DOHH2 (cell line): ENCODE data around the gene CD274.

Source experiments
- H3F3A ChIP-seq: fragments of 200-600 bp; sonication (generic), shearing (Covaris generic); 2 replicates; pipeline ENCODE4 v1.6.0; 2016; ENCODE audit warnings: antibody characterized with exemption, mild to moderate bottlenecking; ENCODE audit not compliant: control insufficient read depth, insufficient read depth
- H3K27ac ChIP-seq: fragments of 200-600 bp; sonication (generic); 2 replicates; pipeline ENCODE4 v1.5.1; 2014; ENCODE audit warnings: low read depth, mild to moderate bottlenecking, low read length, moderate library complexity
- H3K27me3 ChIP-seq: fragments of 200-600 bp; sonication (generic); 2 replicates; pipeline ENCODE4 v1.6.1; 2014; ENCODE audit warnings: mild to moderate bottlenecking, low read length, mixed read lengths; ENCODE audit not compliant: control insufficient read depth
- H3K36me3 ChIP-seq: fragments of 200-600 bp; sonication (generic); 2 replicates; pipeline ENCODE4 v1.6.1; 2014; ENCODE audit warnings: mild to moderate bottlenecking, low read length, moderate library complexity, mixed read lengths; ENCODE audit not compliant: control insufficient read depth
- H3K4me1 ChIP-seq: fragments of 200-600 bp; sonication (generic); 2 replicates; pipeline ENCODE4 v1.6.1; 2014; ENCODE audit warnings: mild to moderate bottlenecking, low read length, mixed read lengths; ENCODE audit not compliant: control insufficient read depth
- H3K4me2 ChIP-seq: fragments of 200-600 bp; sonication (generic); 2 replicates; pipeline ENCODE4 v1.6.0; 2014; ENCODE audit warnings: mild to moderate bottlenecking, low read length, moderate library complexity
- H3K4me3 ChIP-seq: fragments of 200-600 bp; sonication (generic); 2 replicates; pipeline ENCODE4 v1.5.1; 2014; ENCODE audit warnings: mild to moderate bottlenecking, low read length, mixed read lengths
- H3K79me2 ChIP-seq: fragments of 200-600 bp; sonication (generic); 2 replicates; pipeline ENCODE4 v1.6.1; 2014; ENCODE audit warnings: mild to moderate bottlenecking, low read length, mixed read lengths; ENCODE audit not compliant: control insufficient read depth
- H3K9me2 ChIP-seq: fragments of 200-600 bp; sonication (generic); replicated peaks from 2 replicates; pipeline ENCODE4 v1.6.1; 2014; ENCODE audit warnings: mild to moderate bottlenecking, low read length, mixed read lengths; ENCODE audit not compliant: control insufficient read depth
- H3K9me3 ChIP-seq: fragments of 200-600 bp; sonication (generic); 2 replicates; pipeline ENCODE4 v1.6.1; 2014; ENCODE audit warnings: antibody characterized with exemption, low read length, mixed read lengths; ENCODE audit not compliant: control insufficient read depth, insufficient read depth
- H4K20me1 ChIP-seq: fragments of 200-600 bp; sonication (generic); 2 replicates; pipeline ENCODE4 v1.6.0; 2014; ENCODE audit warnings: low read depth, mild to moderate bottlenecking, antibody characterized with exemption, low read length, moderate library complexity; ENCODE audit not compliant: control insufficient read depth, insufficient read depth
- CTCF ChIP-seq: fragments of 200-600 bp; sonication (generic); IDR thresholded peaks from one replicate; pipeline ENCODE4 v1.5.1; 2014; ENCODE audit warnings: antibody characterized with exemption, mild to moderate bottlenecking, low read depth, low read length; ENCODE audit not compliant: poor library complexity, severe bottlenecking
- EZH2phosphoT487 ChIP-seq: fragments of 200-600 bp; sonication (generic); IDR thresholded peaks from 2 replicates; pipeline ENCODE4 v1.6.1; 2017; ENCODE audit warnings: borderline replicate concordance, mild to moderate bottlenecking, antibody characterized with exemption, low read length, moderate library complexity, mixed read lengths

Gene CD274

GRCh38 chr9:5513966-5514616, 63.7 kb downstream of the CD274 start:
- no peaks in the 10 kb centered on the region for H3K9me3 ChIP-seq
- H3K9me2 ChIP-seq: no peaks in the 10 kb centered on the region
- no peaks in the 10 kb centered on the region for H3K4me1 ChIP-seq
- no peak overlapping the region for H3K4me3 ChIP-seq
- no peaks in the 10 kb centered on the region for H3F3A ChIP-seq
- no peak for TF ChIP-seq EZH2phosphoT487
- TF ChIP-seq CTCF: no peak
- no peaks in the 10 kb centered on the region for H3K36me3 ChIP-seq
- no peaks in the 10 kb centered on the region for H3K79me2 ChIP-seq
- no peak overlapping the region for H3K4me2 ChIP-seq
- no peak overlapping the region for H3K27ac ChIP-seq
- H3K27me3 ChIP-seq: no peaks in the 10 kb centered on the region
- no peaks in the 10 kb centered on the region for H4K20me1 ChIP-seq

GRCh38 chr9:5514617-5515260, 64.4 kb downstream of the CD274 start:
- H3K4me2 ChIP-seq: no peak overlapping the region
- H3K79me2 ChIP-seq: no peaks in the 10 kb centered on the region
- no peaks in the 10 kb centered on the region for H3K27me3 ChIP-seq
- no peak for TF ChIP-seq EZH2phosphoT487
- TF ChIP-seq CTCF: no peak
- H3K27ac ChIP-seq: no peak overlapping the region
- no peaks in the 10 kb centered on the region for H4K20me1 ChIP-seq
- H3K36me3 ChIP-seq: no peaks in the 10 kb centered on the region
- no peaks in the 10 kb centered on the region for H3K9me3 ChIP-seq
- no peaks in the 10 kb centered on the region for H3K4me1 ChIP-seq
- no peaks in the 10 kb centered on the region for H3F3A ChIP-seq
- no peaks in the 10 kb centered on the region for H3K9me2 ChIP-seq
- no peak overlapping the region for H3K4me3 ChIP-seq

- no peaks in the 10 kb centered on the region for H3K27me3 ChIP-seq
- H3K79me2 ChIP-seq: no peaks in the 10 kb centered on the region
- H3K4me1 ChIP-seq: no peaks in the 10 kb centered on the region
- TF ChIP-seq CTCF: no peak
- no peak for TF ChIP-seq EZH2phosphoT487
- no peaks in the 10 kb centered on the region for H3K9me3 ChIP-seq
- no peaks in the 10 kb centered on the region for H3K36me3 ChIP-seq
- no peaks in the 10 kb centered on the region for H3K9me2 ChIP-seq
- no peaks in the 10 kb centered on the region for H4K20me1 ChIP-seq
- H3F3A ChIP-seq: no peaks in the 10 kb centered on the region
- H3K4me3 ChIP-seq: no peak overlapping the region
- no peak overlapping the region for H3K27ac ChIP-seq
- H3K4me2 ChIP-seq: no peak overlapping the region
Measured at GRCh38 chr9:5515261-5515650, 64.9 kb downstream of the CD274 start.
